Measurements from ENCODE around the gene ZNF134. TPM values are rescaled to one million over a fixed set of nuclear protein-coding genes. Genes with fewer than 3 reads are reported as not detected.
A peak's percentile ranks its signal among the peaks of the same experiment; 100 is the strongest.

Gene ZNF134
- 10.2 TPM for total RNA-seq
- long read RNA-seq, full-length matches to known transcripts, result 33 of 38 reads
- long read RNA-seq, partial matches to known transcripts, result 0 of 38 reads
- long read RNA-seq, other reads (novel, unspliced or antisense), result 5 of 38 reads

GRCh38 chr19:57613941-57614743, at the start of gene ZNF134:
Gene ZNF134, plus strand, starts transcription at chr19:57614242. Its CDS starts 5,227 bp downstream, at chr19:57619469.
- DNase-seq (ENCODE audit: low spot score), result peak; percentile 96

GRCh38 chr19:57566396-57567265, 47.4 kb upstream of the ZNF134 start:
- no peak for DNase-seq (ENCODE audit: low spot score)

- no peak for DNase-seq (ENCODE audit: low spot score)
These were observed 43.3 kb upstream of the ZNF134 start for GRCh38 chr19:57570707-57571106.

GRCh38 chr19:57572415-57572947, 41.6 kb upstream of the ZNF134 start:
- DNase-seq (ENCODE audit: low spot score), result no peak

GRCh38 chr19:57576661-57577060, 37.4 kb upstream of the ZNF134 start:
- no peak for DNase-seq (ENCODE audit: low spot score)

GRCh38 chr19:57578487-57579205, 35.4 kb upstream of the ZNF134 start, which contains the start of gene ZNF416:
Gene ZNF416, minus strand, starts transcription at chr19:57578911. Its CDS starts 207 bp downstream, at chr19:57578704.
- DNase-seq (ENCODE audit: low spot score), result peak; percentile 98

GRCh38 chr19:57583104-57583520, 30.9 kb upstream of the ZNF134 start:
- no peak for DNase-seq (ENCODE audit: low spot score)

GRCh38 chr19:57583521-57584416, 30.3 kb upstream of the ZNF134 start, which contains the start of gene ZIK1:
Gene ZIK1, plus strand, starts transcription at chr19:57584145. Its CDS starts 212 bp downstream, at chr19:57584357.
- peak; percentile 91 for DNase-seq (ENCODE audit: low spot score)

- DNase-seq (ENCODE audit: low spot score), result no peak
These were observed 26.5 kb upstream of the ZNF134 start for GRCh38 chr19:57587529-57587928.

GRCh38 chr19:57599377-57599760, 14.7 kb upstream of the ZNF134 start:
- DNase-seq (ENCODE audit: low spot score), result no peak

GRCh38 chr19:57599761-57600383, 14.2 kb upstream of the ZNF134 start, which contains the start of gene ZNF530:
Gene ZNF530, plus strand, starts transcription at chr19:57599885. Its CDS starts 4,461 bp downstream, at chr19:57604346.
- DNase-seq (ENCODE audit: low spot score), result peak; percentile 98

GRCh38 chr19:57606931-57607330, 7.1 kb upstream of the ZNF134 start:
- no peak for DNase-seq (ENCODE audit: low spot score)

GRCh38 chr19:57611113-57611512, 2.9 kb upstream of the ZNF134 start:
- no peak for DNase-seq (ENCODE audit: low spot score)

GRCh38 chr19:57615346-57615745, 1.3 kb downstream of the ZNF134 start:
- no peak for DNase-seq (ENCODE audit: low spot score)

GRCh38 chr19:57620673-57621348, 6.8 kb downstream of the ZNF134 start:
- DNase-seq (ENCODE audit: low spot score), result no peak

- no peak for DNase-seq (ENCODE audit: low spot score)
These were observed 9.0 kb downstream of the ZNF134 start for GRCh38 chr19:57623091-57623490.

- peak; percentile 95 for DNase-seq (ENCODE audit: low spot score)
These were observed 19.2 kb downstream of the ZNF134 start, which contains the start of gene ZNF211 for GRCh38 chr19:57632987-57633831. Gene ZNF211, plus strand, starts transcription at chr19:57633168. Its CDS starts 179 bp downstream, at chr19:57633347.

GRCh38 chr19:57633832-57634131, 19.7 kb downstream of the ZNF134 start:
- no peak for DNase-seq (ENCODE audit: low spot score)

Measured in mesenteric fat pad (tissue), 1 donor.